SK-N-SH treated with all-trans-retinoic acid at 6 μM for 48 hours (cell line): ENCODE data around the gene HCLS1.

Experiments
- RARB ChIP-seq: fragments of 250-450 bp; sonication (Bioruptor Pico); IDR thresholded peaks from 2 replicates; pipeline ENCODE4 v1.8.0; 2021; ENCODE audit warnings: mild to moderate bottlenecking, moderate library complexity
- ZC3H10 ChIP-seq: fragments of 250-450 bp; sonication (Bioruptor Pico); IDR thresholded peaks from 2 replicates; pipeline ENCODE4 v1.5.1; 2021; ENCODE audit warnings: mild to moderate bottlenecking, moderate library complexity
- ZFP3 ChIP-seq: fragments of 250-450 bp; sonication (Bioruptor Pico); IDR thresholded peaks from 2 replicates; pipeline ENCODE4 v1.5.0; 2020; ENCODE audit warnings: mild to moderate bottlenecking, moderate library complexity

- TF ChIP-seq RARB (no peak), ZC3H10 (CRISPR knock-in tag) (no peak), ZFP3 (no peak)
These were observed 1.1 kb downstream of the HCLS1 start for GRCh38 chr3:121659586-121659985.
